ENCODE data around the gene OTOP2. TPM values are rescaled to one million over a fixed set of nuclear protein-coding genes. Genes with fewer than 3 reads are reported as not detected.

OTOP2 gene
- total RNA-seq, 2 donors from 2014 or later, result not detected

DNA sequence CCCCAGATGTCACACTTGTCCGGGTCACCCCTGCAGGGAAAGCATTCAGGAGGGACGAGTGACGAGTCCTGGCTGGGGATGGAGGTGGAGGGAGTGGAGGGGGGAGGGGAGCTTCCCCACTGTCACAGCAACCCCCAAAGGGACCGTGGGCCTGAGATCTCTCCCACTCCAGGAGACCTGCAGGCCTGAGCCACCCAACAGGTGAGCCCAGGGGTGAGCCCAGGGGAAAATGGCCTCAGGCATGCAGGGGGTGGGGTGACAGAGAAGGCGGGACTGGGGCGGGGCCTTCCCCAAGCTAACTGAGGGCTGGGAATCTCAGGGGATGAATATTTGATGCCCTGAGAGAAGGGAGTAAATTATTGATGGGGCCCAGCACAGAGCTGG is 3.4 kb upstream of the OTOP2 start:
- TF ChIP-seq, protein P1, sequence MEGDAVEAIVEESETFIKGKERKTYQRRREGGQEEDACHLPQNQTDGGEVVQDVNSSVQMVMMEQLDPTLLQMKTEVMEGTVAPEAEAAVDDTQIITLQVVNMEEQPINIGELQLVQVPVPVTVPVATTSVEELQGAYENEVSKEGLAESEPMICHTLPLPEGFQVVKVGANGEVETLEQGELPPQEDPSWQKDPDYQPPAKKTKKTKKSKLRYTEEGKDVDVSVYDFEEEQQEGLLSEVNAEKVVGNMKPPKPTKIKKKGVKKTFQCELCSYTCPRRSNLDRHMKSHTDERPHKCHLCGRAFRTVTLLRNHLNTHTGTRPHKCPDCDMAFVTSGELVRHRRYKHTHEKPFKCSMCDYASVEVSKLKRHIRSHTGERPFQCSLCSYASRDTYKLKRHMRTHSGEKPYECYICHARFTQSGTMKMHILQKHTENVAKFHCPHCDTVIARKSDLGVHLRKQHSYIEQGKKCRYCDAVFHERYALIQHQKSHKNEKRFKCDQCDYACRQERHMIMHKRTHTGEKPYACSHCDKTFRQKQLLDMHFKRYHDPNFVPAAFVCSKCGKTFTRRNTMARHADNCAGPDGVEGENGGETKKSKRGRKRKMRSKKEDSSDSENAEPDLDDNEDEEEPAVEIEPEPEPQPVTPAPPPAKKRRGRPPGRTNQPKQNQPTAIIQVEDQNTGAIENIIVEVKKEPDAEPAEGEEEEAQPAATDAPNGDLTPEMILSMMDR (IDR thresholded peaks at IDR 0.05), result no peak
- TF ChIP-seq POLR2A (IDR thresholded peaks at IDR 0.05), result no peak
- ATAC-seq (peak; percentile 10), DNase-seq (no peak)
- Histone ChIP-seq H3K9me3 (no peaks in the 10 kb centered on the region), H3K27me3 (peaks cover 0 to 13% of the 10 kb centered on the region in 2 donors), H3K27ac (no peak overlapping the region), H3K36me3 (replicated peaks in 1 of 2; ENCODE audit: insufficient read depth in 1 of 2, low read depth in 2 of 2) (no peaks in the 10 kb centered on the region), H3K4me1 (peaks cover 28% of the 10 kb centered on the region), H3K4me3 (no peak overlapping the region)
- intact Hi-C loops (cut with DNase I), result no loop called here
- 56 to 60% methylated on average over 5 to 6 of the region's 6 CpGs for WGBS, 2 donors

DNA sequence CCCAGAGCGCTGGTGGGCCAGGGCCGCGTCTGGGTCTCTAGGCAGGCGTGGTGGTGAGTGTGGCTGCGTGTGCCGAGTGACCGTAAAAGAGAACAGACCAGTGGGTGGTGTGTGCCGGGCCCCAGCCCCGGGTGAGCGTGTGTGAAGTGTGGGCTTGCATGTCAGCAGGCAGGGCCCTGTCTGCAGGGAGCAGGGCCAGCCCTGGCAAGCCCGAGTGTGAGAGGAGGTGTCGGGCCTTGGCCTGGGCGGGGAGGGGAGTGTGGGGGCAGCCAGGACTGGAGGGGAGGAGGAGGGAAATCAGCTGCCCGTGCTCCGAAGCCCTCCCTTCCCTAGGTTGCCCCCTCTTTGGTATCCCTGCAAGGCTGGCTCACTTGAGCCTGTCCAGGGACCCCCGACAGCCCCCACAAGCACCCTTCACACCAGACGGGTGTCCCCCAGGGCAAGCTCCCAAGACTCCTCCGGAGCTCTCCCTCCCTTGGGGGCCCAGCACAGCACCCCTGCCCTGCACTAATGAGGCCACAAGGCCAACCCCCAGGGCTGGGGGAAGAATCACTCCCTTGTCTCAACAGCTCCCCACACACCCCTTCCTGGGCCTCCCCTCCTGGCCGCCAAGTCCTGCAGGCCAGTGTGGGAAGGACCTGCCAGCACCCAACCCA is 2.9 kb upstream of the OTOP2 start:
- H3K27me3 ChIP-seq, result peaks cover 0 to 13% of the 10 kb centered on the region in 2 donors
- 52 to 57% methylated on average over 16 to 17 of the region's 19 CpGs for WGBS, 2 donors

DNA sequence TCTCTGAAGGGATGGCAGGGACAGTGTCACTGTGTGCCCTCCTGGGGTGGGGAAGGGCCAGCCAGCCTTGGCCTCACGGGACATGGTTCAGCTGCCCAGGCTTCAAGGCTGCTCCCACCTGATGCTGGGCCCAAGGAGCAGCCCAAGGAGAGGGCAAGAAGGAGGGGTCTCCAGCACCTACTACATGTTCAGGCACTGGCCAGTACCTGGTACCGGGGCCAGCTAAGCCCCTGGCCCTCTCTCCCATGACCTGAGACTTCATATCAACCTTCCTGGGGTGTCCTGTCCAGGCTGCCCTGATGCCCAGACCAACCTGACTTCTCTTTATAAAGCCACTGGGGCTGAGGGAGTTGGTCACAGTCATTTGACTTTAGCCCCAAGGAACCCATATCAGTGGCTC is 2.3 kb upstream of the OTOP2 start:
- Histone ChIP-seq H3K4me3 (no peak overlapping the region), H3K36me3 (replicated peaks in 1 of 2; ENCODE audit: insufficient read depth in 1 of 2, low read depth in 2 of 2) (no peaks in the 10 kb centered on the region), H3K27ac (no peak overlapping the region), H3K27me3 (peaks cover 0 to 13% of the 10 kb centered on the region in 2 donors), H3K4me1 (peaks cover 28% of the 10 kb centered on the region), H3K9me3 (no peaks in the 10 kb centered on the region)
- ATAC-seq (no peak), DNase-seq (no peak)
- TF ChIP-seq POLR2A (IDR thresholded peaks at IDR 0.05), result no peak
- TF ChIP-seq, protein P1 (IDR thresholded peaks at IDR 0.05), result no peak
- intact Hi-C loops (cut with DNase I), result no loop called here
- WGBS, 2 donors, result 78% methylated on average over 1 of the region's 2 CpGs; no CpG with 5 or more reads in 1 of the 2 donors

More for the DNA sequence above, 2.9 kb upstream of the OTOP2 start:
- no peak overlapping the region for H3K27ac ChIP-seq
- no peak overlapping the region for H3K4me3 ChIP-seq
- no peaks in the 10 kb centered on the region for H3K9me3 ChIP-seq
- H3K4me1 ChIP-seq, result peaks cover 28% of the 10 kb centered on the region
- DNase-seq, result no peak
- no peaks in the 10 kb centered on the region for H3K36me3 ChIP-seq (replicated peaks in 1 of 2; ENCODE audit: insufficient read depth in 1 of 2, low read depth in 2 of 2)
- no peak for TF ChIP-seq POLR2A (IDR thresholded peaks at IDR 0.05)
- TF ChIP-seq, protein P1 (IDR thresholded peaks at IDR 0.05), result no peak
- intact Hi-C loops (cut with DNase I), result no loop called here
- ATAC-seq, result no peak

DNA sequence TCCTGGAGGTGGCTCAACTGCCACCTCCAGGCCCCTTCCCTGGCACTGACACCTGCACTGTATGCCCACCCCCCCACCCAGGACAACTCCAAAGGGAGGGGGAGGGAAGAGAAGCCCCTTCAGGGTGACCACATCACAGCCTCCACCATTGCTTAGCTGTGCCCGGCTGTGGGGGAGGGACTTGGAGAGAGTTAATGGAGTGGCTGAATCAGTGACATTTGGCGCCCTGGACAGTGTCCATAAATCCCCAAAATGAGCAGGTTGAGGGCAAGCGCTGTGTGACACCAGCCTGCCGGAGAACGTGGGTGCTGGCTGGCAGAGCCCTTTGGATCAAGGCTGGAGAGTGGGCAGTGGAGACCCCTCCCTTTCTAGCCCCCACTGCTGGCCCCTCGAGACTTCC is 1.9 kb upstream of the OTOP2 start:
- intact Hi-C loops (cut with DNase I), result no loop called here
- Histone ChIP-seq H3K4me3 (no peak overlapping the region), H3K27ac (no peak overlapping the region), H3K27me3 (peaks cover 0 to 13% of the 10 kb centered on the region in 2 donors), H3K9me3 (no peaks in the 10 kb centered on the region), H3K36me3 (replicated peaks in 1 of 2; ENCODE audit: insufficient read depth in 1 of 2, low read depth in 2 of 2) (no peaks in the 10 kb centered on the region), H3K4me1 (peaks cover 28% of the 10 kb centered on the region)
- WGBS, 2 donors, result 47 to 58% methylated on average over 5 to 6 of the region's 6 CpGs
- DNase-seq, result no peak
- TF ChIP-seq, protein P1 (IDR thresholded peaks at IDR 0.05), result no peak
- TF ChIP-seq POLR2A (IDR thresholded peaks at IDR 0.05), result no peak
- no peak for ATAC-seq
